ENCODE measurements around the gene FGD4. TPM values are rescaled to one million over a fixed set of nuclear protein-coding genes. Genes with fewer than 3 reads are reported as not detected.
"Not testable (repeated sequence)": the region's sequence is repeated elsewhere in the genome, so short reads cannot be mapped to it uniquely, and the experiment has no call there.

Gene FGD4
- total RNA-seq, 1 donor from 2014 or later: 41.6 TPM

DNA sequence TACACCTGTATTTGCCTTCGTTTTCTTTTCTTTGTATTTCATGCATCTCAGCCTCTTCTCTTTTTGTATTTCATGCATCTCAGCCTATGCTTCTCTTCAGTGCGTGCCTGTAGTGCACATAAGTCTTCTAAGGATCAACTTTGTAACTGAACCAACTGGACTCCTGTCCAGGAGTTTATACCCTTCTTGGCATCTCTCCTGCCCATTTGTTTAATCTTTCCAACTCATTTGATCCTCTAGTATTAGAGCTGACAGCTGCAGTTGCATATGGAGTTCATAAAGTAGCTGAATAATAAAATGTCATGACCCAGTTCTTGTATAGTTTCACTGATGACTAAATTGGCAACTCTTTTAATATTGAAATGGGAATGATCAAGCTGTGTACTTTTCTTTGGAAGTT lies 89.7 kb downstream of the FGD4 start:
- no peak for DNase-seq (ENCODE audit: low spot score)

DNA sequence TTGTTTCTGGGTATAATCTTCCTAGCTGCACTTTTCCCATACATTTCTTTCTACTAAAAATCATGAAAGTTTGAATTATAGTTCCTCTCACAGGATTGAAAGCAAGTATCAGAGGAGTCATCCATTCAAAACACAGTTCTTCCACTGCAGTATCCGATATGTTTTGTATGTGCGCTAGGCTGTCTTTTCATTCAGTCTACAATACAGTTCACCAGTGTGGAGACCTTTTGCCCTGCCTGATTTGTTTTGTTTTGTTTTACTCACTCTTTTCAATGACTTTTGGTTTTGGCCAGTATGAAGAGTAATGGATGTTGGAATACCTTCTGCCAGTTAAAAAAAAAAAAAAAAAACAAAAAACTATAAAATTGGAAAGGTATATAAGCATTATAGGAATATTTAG lies 91.4 kb downstream of the FGD4 start:
- no peak for DNase-seq (ENCODE audit: low spot score)

DNA sequence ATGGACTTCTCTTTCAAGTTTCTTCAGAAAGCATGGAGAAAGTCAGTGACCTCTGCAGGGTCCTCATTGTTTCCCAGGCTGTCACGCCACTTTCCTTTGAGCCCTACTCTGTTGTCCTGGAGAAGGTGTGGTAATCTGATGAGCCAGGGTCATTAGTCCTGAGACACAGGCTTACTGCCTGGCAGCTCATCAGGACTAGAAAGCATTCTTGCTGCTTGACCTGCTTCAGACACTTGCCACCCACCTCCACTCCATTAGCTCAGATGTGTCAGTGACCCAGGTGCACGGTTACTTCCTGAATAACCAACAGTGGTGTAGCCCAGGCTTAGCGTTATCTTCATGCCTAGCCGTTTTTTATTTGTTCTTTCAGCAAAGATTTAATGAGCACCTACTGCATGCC lies 93.9 kb downstream of the FGD4 start:
- DNase-seq (ENCODE audit: low spot score): no peak

GRCh38 chr12:32494656-32495055 lies 95.3 kb downstream of the FGD4 start:
- no peak for DNase-seq (ENCODE audit: low spot score)

GRCh38 chr12:32496946-32497345 lies 97.6 kb downstream of the FGD4 start:
- DNase-seq (ENCODE audit: low spot score): no peak

DNA sequence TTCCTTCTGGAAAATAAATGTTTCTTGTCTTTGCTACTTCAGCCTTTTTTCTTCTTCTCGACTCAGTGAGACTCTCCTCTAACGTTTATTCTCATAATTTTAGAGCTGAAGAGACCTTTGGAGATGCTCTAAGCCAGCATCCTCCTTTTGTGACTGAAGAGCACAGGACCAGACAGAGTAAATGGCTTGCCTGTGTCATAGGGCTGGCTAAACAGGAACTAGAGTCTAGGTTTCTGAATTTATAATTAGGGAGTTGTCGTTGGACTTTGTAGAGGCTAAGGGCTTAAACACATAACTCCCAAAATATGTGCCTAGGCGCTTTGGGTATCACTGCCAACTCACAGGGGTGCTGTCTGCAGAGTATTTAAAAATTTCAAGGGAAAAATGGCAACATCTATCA lies 98.5 kb downstream of the FGD4 start:
- no peak for DNase-seq (ENCODE audit: low spot score)

DNA sequence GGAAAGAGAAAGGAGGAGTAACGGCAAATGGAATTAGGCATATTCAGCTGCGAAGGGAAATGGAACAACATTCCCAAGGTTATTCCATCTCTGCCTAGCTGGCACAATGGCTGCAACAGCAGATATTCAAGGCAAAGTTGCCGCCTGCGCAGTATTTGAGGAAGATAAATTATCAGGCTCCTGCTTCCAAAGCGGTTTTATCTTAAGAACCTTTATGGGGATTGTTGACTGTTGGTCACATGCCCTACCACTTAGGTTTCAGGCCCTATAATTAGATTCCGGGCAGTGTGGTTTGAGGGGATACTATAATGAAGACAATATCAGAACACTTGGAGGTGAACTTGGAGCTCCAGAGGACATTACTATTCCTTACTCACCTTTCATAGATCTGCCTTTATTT lies 99.7 kb downstream of the FGD4 start:
- DNase-seq (ENCODE audit: low spot score): no peak

DNA sequence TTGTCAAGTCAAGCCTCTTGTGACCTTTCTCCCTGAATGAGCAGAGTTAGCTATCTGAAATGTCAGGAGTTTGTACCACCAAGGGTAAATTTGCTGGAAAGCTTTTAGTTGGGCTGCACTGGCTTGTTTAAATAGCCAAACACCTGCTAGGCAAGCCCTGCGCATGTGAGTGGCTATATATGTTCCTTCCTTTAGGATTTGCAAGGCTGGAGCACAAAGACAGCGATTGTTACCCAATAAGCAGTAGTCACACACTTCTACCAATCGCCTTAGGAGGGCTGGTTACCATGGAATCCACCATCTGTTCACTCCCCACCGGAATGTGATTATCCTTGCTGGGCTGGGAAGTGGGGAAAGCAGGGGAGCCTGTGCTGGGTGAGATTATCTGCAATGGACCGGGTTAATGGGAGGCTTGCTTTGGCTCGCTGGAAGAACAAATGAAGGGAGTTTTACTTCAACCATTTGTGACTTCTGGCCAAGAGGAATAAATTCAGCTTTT lies 102.5 kb downstream of the FGD4 start:
- DNase-seq (ENCODE audit: low spot score): no peak

GRCh38 chr12:32502693-32503502 lies 103.5 kb downstream of the FGD4 start:
- DNase-seq (ENCODE audit: low spot score): no peak

- DNase-seq (ENCODE audit: low spot score): no peak
These were observed 104.4 kb downstream of the FGD4 start for GRCh38 chr12:32503730-32504129.

- DNase-seq (ENCODE audit: low spot score): no peak
These were observed 105.2 kb downstream of the FGD4 start for GRCh38 chr12:32504591-32504990.

GRCh38 chr12:32505067-32505945 lies 105.9 kb downstream of the FGD4 start:
- no peak for DNase-seq (ENCODE audit: low spot score)

- not testable (repeated sequence) for DNase-seq (ENCODE audit: low spot score)
These were observed 108.0 kb downstream of the FGD4 start for GRCh38 chr12:32507096-32507941.

DNA sequence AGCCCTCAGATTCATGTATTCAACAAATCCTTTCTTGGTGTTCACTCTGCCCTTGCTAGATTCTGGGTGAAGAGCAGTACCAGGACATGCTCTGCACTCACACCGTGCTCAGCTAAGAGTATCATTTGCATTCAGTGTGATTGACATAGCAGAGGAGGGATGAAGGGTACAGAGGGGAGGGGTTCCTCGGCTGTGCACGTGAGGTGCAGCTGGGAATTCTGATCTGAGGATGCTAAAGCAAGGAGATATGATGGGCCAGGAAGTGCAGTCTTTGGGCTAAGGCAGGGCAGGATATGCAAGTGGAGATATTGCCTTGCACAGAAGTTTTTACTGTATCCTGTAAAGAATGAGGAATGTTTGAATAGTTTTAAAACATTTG lies 108.6 kb downstream of the FGD4 start:
- DNase-seq (ENCODE audit: low spot score): no peak

GRCh38 chr12:32508626-32509025 lies 109.3 kb downstream of the FGD4 start:
- DNase-seq (ENCODE audit: low spot score): no peak

GRCh38 chr12:32509328-32510091 lies 110.2 kb downstream of the FGD4 start:
- DNase-seq (ENCODE audit: low spot score): no peak

DNA sequence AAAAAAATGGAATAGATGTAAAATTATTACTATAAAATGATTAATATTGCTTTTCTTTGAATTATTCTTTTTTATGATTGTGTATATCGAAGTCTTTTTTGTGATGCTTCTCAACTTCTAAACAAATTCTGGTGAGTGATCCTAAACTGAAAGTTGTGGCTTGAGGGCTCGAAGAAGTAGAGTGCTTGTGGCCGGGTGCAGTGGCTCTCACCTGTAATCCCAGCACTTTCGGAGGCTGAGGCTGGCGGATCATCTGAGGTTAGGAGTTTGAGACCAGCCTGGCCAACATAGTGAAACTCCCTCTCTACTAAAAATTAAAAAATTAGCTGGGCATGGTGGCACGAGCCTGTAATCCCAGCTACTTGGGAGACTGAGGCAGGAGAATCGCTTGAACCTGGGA lies 112.6 kb downstream of the FGD4 start:
- not testable (repeated sequence) for DNase-seq (ENCODE audit: low spot score)

DNA sequence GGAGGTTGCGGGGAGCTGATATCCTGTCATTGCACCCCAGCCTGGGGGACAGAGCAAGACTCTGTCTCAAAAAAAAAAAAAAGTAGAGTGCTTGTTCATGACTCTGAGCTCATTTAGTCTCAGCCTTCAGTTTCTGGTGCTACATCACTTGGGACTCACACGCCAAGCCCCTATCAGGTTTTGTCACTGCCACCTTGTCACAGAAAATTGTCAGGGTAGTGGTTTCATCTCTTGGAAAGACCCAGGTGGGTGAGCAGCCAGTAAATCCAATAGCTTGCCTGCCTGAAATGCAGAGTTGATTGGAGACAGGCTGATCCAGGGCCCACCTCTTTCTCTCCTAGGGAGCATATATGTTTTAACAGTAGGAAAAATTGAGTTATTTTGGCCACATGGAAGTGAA lies 113.0 kb downstream of the FGD4 start:
- no peak for DNase-seq (ENCODE audit: low spot score)

GRCh38 chr12:32512910-32513309 lies 113.6 kb downstream of the FGD4 start:
- DNase-seq (ENCODE audit: low spot score): no peak

DNA sequence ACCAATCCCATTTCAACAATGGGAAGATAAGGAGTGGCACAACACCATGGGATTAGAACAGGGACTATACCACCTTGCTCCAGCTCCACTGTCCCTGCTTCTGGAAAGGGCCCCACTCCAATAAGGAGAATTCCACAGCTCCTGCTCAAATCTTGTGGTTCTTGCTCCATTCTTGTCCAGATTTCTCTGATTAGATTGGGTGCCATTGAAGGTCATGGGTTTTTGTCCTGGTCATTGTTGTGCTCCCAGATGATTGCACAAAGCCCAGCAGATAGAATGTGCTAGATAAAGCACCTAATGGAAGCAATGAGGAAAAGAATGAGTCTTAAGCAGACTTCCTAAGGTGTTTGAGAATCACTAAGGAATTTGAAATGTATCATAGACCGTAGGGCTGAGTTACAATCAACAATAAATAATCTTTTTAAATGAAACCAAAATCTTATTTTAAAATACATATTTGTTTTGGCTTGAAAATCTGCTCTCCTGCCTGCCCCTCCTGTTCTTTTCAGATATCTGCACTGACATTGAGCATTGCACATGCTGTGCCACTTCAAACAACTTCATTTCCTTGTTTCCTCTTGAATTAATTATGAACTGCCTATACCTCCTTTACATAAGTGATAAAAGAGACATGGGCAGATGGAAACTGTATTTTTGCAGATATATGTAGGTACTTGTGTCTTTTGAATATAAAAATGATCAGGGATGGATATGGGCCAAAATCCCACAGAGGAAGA lies 115.9 kb downstream of the FGD4 start:
- no peak for DNase-seq (ENCODE audit: low spot score)

Measured in mesenteric fat pad (tissue), 1 donor.